ENCODE results near the gene INPP5B. TPM values are rescaled to one million over a fixed set of nuclear protein-coding genes. Genes with fewer than 3 reads are reported as not detected.

INPP5B gene
- polyA plus RNA-seq, 4 donors, result 17.9 to 24.7 (median 20.5) TPM

Other genes with a start within 250 kb of the INPP5B start
- gene EPHA10, start 181.9 kb downstream of the INPP5B start, polyA plus RNA-seq (ENCODE audit: insufficient read length in 4 of 4), result under 1 TPM; 0.09 to 0.40 (median 0.24) TPM
- 1 to 10 TPM; 3.6 to 4.7 (median 4.3) TPM for gene MANEAL, start 153.2 kb downstream of the INPP5B start, polyA plus RNA-seq (ENCODE audit: insufficient read length in 4 of 4)
- gene C1orf122, start 139.3 kb downstream of the INPP5B start, polyA plus RNA-seq (ENCODE audit: insufficient read length in 4 of 4), result 10 to 100 TPM; 20.9 to 35.2 (median 23.9) TPM
- gene YRDC, start 138.8 kb downstream of the INPP5B start, polyA plus RNA-seq (ENCODE audit: insufficient read length in 4 of 4), result 10 to 100 TPM; 12.1 to 14.3 (median 12.6) TPM
- gene MTF1, start 87.5 kb downstream of the INPP5B start, polyA plus RNA-seq (ENCODE audit: insufficient read length in 4 of 4), result 10 to 100 TPM in 2 of 4 donors, 1 to 10 TPM in 2; 7.7 to 10.9 (median 9.3) TPM
- gene SF3A3, start 43.0 kb upstream of the INPP5B start, polyA plus RNA-seq (ENCODE audit: insufficient read length in 4 of 4), result 100 to 1,000 TPM in 3 of 4 donors, 10 to 100 TPM in 1; 91.7 to 115 (median 106) TPM
- gene FHL3, start 58.5 kb upstream of the INPP5B start, polyA plus RNA-seq (ENCODE audit: insufficient read length in 4 of 4), result 10 to 100 TPM; 18.0 to 39.2 (median 23.4) TPM
- gene UTP11, start 65.7 kb upstream of the INPP5B start, polyA plus RNA-seq (ENCODE audit: insufficient read length in 4 of 4), result 10 to 100 TPM; 41.5 to 52.3 (median 44.3) TPM
- gene POU3F1, start 99.7 kb upstream of the INPP5B start, polyA plus RNA-seq (ENCODE audit: insufficient read length in 4 of 4), result 1 to 10 TPM in 2 of 4 donors, under 1 TPM in 2; 0.55 to 1.2 (median 1.0) TPM

Measured in left renal pelvis (tissue), 4 donors.